Skin epidermis (tissue), 12 donors: ENCODE results near the gene TMEM87B.
"Not testable (repeated sequence)": the region's sequence is repeated elsewhere in the genome, so short reads cannot be mapped to it uniquely, and the experiment has no call there.

Experiments used
- H3K27ac ChIP-seq, 21 experiments: fragments of 200-600 bp; sonication (generic) in 11 of 21; one replicate each; pipeline ENCODE4 v1.5.0; 2020; ENCODE audit warnings: mild to moderate bottlenecking in 3 of 21, inconsistent platforms in 2 of 21, moderate library complexity in 2 of 21
- H3K4me3 ChIP-seq, 7 experiments: fragments of 200-600 bp; sonication (generic) in 2 of 7; one replicate each; pipeline ENCODE4 v1.5.0; 2020; ENCODE audit warnings: inconsistent platforms in 2 of 7, mild to moderate bottlenecking in 2 of 7, moderate library complexity in 1 of 7

Gene TMEM87B

GRCh38 chr2:112061840-112062239 lies 6.8 kb downstream of the TMEM87B start:
- Histone ChIP-seq H3K27ac (no peak overlapping the region), H3K4me3 (no peak overlapping the region)

DNA sequence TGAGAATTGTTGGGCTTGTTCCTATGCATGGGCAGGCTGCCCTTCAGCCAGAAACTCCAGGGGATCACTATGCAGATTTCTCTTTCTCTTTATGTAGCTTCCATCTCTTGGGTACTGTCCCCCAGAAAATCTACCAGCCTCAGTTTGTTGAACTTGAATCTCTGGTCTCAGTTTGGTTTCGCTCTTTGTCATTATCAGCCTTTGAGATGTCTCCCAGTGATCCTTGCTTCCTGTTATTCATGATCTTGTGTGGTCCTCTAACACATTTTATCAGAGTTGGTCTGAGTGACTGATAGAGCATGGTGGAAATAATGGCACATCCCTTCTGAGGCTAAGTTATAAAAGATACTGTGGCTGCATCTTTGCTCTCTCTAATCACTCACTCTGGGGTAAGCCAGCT lies 7.8 kb downstream of the TMEM87B start:
- H3K27ac ChIP-seq, result no peak overlapping the region
- H3K4me3 ChIP-seq, result no peak overlapping the region

GRCh38 chr2:112065486-112065885 lies 10.4 kb downstream of the TMEM87B start:
- Histone ChIP-seq H3K27ac (no peak overlapping the region), H3K4me3 (no peak overlapping the region)

- H3K4me3 ChIP-seq, result no peak overlapping the region
- H3K27ac ChIP-seq, result no peak overlapping the region
These were observed 10.9 kb downstream of the TMEM87B start for GRCh38 chr2:112065966-112066365.

DNA sequence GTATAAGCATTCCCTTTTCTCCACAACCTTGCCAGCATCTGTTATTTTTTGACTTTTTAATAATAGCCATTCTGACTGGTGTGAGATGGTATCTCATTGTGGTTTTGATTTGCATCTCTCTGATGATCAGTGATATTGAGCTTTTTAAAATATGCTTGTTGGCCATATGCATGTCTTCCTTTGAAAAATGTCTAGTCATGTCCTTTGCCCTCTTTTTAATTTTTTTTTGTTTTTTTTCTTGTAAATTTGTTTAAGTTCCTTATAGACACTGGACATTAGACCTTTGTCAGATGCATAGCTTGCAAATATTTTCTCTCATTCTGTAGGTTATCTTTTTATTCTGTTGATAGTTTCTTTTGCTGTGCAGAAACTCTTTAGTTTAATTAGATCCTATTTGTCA lies 14.7 kb downstream of the TMEM87B start:
- not testable (repeated sequence) for H3K27ac ChIP-seq, H3K4me3 ChIP-seq

GRCh38 chr2:112073875-112074274 lies 18.8 kb downstream of the TMEM87B start:
- H3K4me3 ChIP-seq, result no peak overlapping the region
- no peak overlapping the region for H3K27ac ChIP-seq

- Histone ChIP-seq H3K27ac (no peak overlapping the region), H3K4me3 (no peak overlapping the region)
These were observed 19.4 kb downstream of the TMEM87B start for GRCh38 chr2:112074506-112074905.

DNA sequence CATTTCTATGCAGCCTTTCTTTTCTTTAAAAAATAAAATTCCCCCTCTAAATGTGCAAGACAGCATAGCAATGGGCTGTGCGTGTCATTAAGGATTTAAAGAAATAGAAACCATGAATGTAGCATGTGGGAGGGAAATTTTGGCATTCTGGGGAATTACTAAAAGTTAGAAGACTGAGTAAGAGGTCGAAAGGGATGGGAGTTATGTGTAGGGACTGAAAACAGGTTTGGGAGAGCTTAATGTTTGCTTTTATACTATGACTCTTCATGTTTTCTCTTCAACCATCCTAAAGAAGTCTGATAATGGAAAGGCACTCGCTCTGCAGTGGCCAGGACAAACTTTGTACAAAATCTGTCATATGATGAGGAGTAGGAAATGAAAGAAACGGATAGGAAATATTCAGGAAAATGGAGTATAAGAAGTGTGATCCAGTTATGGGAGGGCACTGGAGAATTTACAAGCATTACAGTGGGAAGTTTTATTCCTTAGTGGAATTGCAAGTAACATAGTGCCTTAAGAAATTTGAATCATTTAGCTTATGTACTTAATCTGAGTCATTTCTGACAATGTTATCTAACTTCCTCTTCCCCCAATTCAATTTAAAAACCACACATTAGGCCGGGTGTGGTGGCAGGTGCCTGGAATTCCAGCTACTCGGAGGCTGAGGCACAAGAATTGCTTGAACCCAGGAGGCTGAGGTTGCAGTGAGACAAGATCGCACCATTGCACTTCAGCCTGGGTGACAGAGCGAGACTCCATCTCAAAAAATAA lies 20.6 kb downstream of the TMEM87B start:
- Histone ChIP-seq H3K4me3 (no peak overlapping the region), H3K27ac (no peak overlapping the region)

DNA sequence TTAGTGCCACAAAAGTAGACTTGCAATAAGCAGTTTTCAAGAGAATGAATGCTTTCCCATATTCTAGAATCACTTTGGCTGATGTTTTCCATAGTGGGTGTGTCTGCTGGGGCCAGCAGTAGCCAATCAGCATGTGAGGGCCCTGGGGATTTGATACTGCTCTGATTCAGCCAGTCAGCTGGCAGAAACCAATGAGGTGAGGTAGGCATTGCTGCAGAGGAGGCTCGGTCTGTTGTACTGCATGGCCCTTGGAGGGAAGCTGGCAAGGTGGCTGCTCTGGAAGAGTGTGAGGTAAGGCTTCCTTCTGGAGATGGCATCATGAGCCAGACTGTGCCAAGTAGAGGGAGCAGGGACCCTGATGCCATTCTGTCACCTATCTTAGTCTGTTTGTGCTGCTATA lies 22.7 kb downstream of the TMEM87B start:
- Histone ChIP-seq H3K27ac (no peak overlapping the region), H3K4me3 (no peak overlapping the region)

- Histone ChIP-seq H3K4me3 (no peak overlapping the region), H3K27ac (no peak overlapping the region)
These were observed 26.2 kb downstream of the TMEM87B start for GRCh38 chr2:112081262-112081661.

DNA sequence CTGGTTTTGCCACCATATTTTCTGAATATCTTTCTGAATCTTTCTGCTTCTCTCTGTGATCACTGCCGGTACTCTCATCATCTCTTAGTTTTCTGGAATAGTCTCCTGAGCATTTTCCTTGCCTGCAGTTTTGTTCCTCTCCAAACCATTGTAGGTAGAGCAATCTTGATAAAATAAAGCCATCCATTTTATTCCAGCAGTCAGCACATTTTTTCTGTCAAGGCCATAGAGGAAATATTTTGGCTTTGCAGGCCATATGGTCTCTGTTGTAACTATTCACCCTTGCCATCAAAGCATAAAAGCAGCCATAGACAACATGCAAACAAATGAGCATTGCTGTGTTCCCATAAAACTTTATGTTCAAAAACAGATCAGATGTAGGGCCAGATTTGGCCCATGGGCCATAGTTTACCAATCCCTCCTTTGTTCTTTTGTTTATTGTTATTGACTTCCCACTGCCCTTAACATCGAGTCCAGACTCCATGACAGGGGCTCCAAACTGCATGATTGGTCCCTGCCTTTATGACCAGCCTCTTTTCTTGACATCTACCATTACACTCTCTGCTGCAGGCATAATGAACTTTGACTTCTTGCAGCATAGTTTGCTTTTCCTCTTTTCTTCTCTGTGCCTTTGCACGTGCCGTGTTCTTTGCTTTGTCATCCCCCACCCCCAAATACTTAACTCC lies 29.8 kb downstream of the TMEM87B start:
- no peak overlapping the region for H3K4me3 ChIP-seq
- no peak overlapping the region for H3K27ac ChIP-seq

- H3K27ac ChIP-seq, result no peak overlapping the region
These were observed 30.3 kb downstream of the TMEM87B start for GRCh38 chr2:112085375-112085730.

GRCh38 chr2:112085916-112086669 lies 31.0 kb downstream of the TMEM87B start:
- no peak overlapping the region for H3K4me3 ChIP-seq
- H3K27ac ChIP-seq, result no peak overlapping the region

More at GRCh38 chr2:112085375-112085730, 30.3 kb downstream of the TMEM87B start:
- no peak overlapping the region for H3K4me3 ChIP-seq

DNA sequence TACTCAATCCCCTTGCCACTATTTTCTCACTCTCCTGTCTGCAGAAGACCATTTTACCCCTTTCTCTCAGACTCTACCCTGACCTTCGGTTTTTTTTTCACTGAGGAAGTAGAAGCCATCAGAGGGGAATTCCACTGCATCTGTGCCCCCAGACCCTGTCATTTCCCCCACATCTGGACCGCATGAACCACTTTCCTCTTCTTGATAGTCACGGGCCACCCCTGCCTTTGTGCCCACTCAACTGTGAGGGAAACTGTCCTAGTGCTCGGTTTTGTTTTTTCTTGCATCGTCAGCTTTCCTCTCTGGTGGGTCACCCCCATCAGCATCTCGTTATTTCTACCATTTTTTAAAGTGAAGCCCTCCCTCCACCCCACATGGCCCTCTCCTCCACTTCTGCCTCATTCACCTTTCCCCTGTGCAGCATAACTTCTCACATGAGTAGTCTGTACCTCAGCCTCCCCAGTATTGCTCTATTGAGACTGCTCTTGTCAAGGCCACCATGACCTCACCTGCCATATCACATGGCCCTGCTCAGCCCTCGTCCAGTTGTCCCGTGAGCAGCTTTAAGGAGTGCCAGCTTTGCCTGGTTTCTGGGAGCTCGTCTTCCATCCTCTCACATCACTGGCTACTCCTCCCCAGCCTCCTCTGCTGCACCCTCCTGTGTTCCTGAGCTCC lies 32.4 kb downstream of the TMEM87B start:
- no peak overlapping the region for H3K27ac ChIP-seq
- H3K4me3 ChIP-seq, result no peak overlapping the region

GRCh38 chr2:112089375-112089774 lies 34.3 kb downstream of the TMEM87B start:
- H3K4me3 ChIP-seq, result no peak overlapping the region
- no peak overlapping the region for H3K27ac ChIP-seq

- Histone ChIP-seq H3K4me3 (no peak overlapping the region), H3K27ac (peak overlapping the region in 3 of 21 experiments; percentile 23 to 62 (median 24))
These were observed 37.4 kb downstream of the TMEM87B start for GRCh38 chr2:112092286-112093041.

DNA sequence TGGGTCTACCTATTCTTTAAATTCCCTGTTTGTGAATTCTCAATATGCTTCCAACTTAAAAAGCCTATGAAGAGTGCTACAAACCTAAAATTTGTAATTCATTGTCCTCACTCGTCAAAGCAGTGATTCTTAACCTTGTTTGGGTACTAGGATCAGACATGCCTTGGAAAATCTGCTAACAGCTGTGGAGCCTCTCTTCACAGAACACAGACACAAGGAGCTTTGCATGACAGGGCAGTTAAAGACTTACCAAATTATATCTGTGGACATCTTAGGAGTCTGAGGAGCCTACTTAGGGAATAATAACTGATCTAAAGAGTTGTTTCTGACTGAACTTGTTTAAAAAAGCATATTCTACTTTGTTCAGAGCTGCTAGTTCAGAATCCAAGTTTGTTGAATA lies 38.1 kb downstream of the TMEM87B start:
- Histone ChIP-seq H3K4me3 (no peak overlapping the region), H3K27ac (peak overlapping the region in 5 of 21 experiments; percentile 23 to 62 (median 26))

DNA sequence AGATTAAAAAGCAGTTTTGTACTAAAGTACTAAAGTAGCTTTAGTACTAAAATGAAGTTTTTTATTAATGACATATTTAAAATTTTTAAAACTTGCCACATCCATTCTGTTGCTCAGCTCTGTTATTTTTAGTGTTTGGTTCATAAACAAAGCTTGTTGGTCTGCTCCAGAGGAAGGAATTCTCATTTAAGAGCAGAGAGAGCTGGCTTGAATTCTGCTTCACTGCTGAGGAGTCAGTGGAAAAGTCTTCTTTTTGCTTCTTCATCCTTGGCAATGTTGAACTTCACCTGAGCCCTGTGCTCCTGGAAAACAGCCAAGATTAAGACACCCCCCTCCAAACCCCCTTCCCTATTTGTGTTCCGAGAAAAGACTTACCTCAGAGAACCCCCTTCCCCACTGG lies 40.6 kb downstream of the TMEM87B start:
- peak overlapping the region in 2 of 21 experiments; percentile 7 to 40 for H3K27ac ChIP-seq

DNA sequence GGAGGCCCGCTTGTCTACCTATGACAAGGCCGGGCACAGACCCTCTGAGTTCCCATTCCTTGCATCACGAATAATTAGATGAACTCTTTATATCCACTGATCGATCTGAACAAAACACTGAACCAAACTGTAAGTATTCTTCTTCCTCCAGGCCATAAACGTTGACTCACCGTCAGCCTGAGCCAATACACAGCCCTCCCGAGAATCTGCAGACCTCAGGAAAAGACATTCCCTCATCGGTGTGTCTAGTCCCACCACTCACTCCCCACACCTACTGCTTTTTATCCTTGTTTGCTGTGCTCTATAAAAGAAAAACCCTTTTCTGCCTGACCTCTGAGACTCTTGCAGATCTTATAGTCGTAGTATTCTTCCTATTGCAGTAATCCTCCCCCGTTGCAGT lies 41.0 kb downstream of the TMEM87B start:
- Histone ChIP-seq H3K4me3 (no peak overlapping the region), H3K27ac (peak overlapping the region in 4 of 21 experiments; percentile 4 to 40 (median 11))

More for the DNA sequence above, 40.6 kb downstream of the TMEM87B start:
- H3K4me3 ChIP-seq, result no peak overlapping the region
